ENCODE results near the gene PAK4. TPM values are rescaled to one million over a fixed set of nuclear protein-coding genes. Genes with fewer than 3 reads are reported as not detected.

Gene PAK4
- total RNA-seq, 1 experiment from 2014 or later, result 55.2 TPM

GRCh38 chr19:39119830-39120229 is 5.8 kb upstream of the PAK4 start:
- Histone ChIP-seq H3K4me1 (ENCODE audit: insufficient read depth, low read length, poor library complexity, severe bottlenecking) (no peaks in the 10 kb centered on the region), H3K27ac (ENCODE audit: low read depth, low read length, poor library complexity, severe bottlenecking) (no peak overlapping the region), H3K9me3 (ENCODE audit: low read depth, low read length, poor library complexity, severe bottlenecking) (no peaks in the 10 kb centered on the region), H3K4me3 (ENCODE audit: low read depth, low read length, poor library complexity, severe bottlenecking) (no peak overlapping the region), H3K36me3 (ENCODE audit: insufficient read depth, low read length, poor library complexity, severe bottlenecking) (no peaks in the 10 kb centered on the region), H3K27me3 (replicated peaks; ENCODE audit: insufficient read depth, low read depth, low read length, poor library complexity) (no peaks in the 10 kb centered on the region)
- no peak for DNase-seq (ENCODE audit: low spot score)
- TF ChIP-seq CTCF (conservative IDR thresholded peaks at IDR 0.05; ENCODE audit: low read depth, low read length) (no peak), EZH2 (IDR thresholded peaks at IDR 0.05; ENCODE audit: borderline replicate concordance, low read depth, low read length, poor library complexity, severe bottlenecking) (no peak)
- no TSS peak for BruUV-seq (replicated peaks)
- intact Hi-C loops (cut with micrococcal nuclease; ENCODE audit: unreplicated experiment), result loop anchor here (5.0 to 10.0 kb wide), 4 partner anchors 67 to 415 kb away; partner anchors contain the start of genes EID2B, FBXO17 and PLEKHG2
- ChIA-PET CTCF (interaction anchor here (0.6 to 1.2 kb wide), 3 partner anchors 208 to 223 kb away, joined by 3 to 7 read pairs (median 3); partner anchors contain the start of gene SAMD4B), POLR2A (ENCODE audit: low non-redundant PET) (no interaction called here)

GRCh38 chr19:39122934-39123731 is 2.5 kb upstream of the PAK4 start:
- Histone ChIP-seq H3K27ac (ENCODE audit: low read depth, low read length, poor library complexity, severe bottlenecking) (no peak overlapping the region), H3K4me3 (ENCODE audit: low read depth, low read length, poor library complexity, severe bottlenecking) (no peak overlapping the region), H3K36me3 (ENCODE audit: insufficient read depth, low read length, poor library complexity, severe bottlenecking) (no peaks in the 10 kb centered on the region), H3K9me3 (ENCODE audit: low read depth, low read length, poor library complexity, severe bottlenecking) (no peaks in the 10 kb centered on the region), H3K27me3 (replicated peaks; ENCODE audit: insufficient read depth, low read depth, low read length, poor library complexity) (no peaks in the 10 kb centered on the region), H3K4me1 (ENCODE audit: insufficient read depth, low read length, poor library complexity, severe bottlenecking) (no peaks in the 10 kb centered on the region)
- no TSS peak for BruUV-seq (replicated peaks)
- intact Hi-C loops (cut with micrococcal nuclease; ENCODE audit: unreplicated experiment), result loop anchor here (1.0 to 5.0 kb wide), 3 partner anchors 64 to 289 kb away; partner anchors contain the start of gene PLEKHG2
- TF ChIP-seq CTCF (conservative IDR thresholded peaks at IDR 0.05; ENCODE audit: low read depth, low read length), result no peak
- TF ChIP-seq EZH2 (IDR thresholded peaks at IDR 0.05; ENCODE audit: borderline replicate concordance, low read depth, low read length, poor library complexity, severe bottlenecking), result no peak
- DNase-seq (ENCODE audit: low spot score), result no peak
- ChIA-PET POLR2A (ENCODE audit: low non-redundant PET) (no interaction called here), CTCF (interaction anchor here (1.1 to 1.5 kb wide), 2 partner anchors 203 to 204 kb away, joined by 4 to 14 read pairs; no protein-coding TSS in a partner anchor)

GRCh38 chr19:39124136-39124764 is 1.3 kb upstream of the PAK4 start:
- intact Hi-C loops (cut with micrococcal nuclease; ENCODE audit: unreplicated experiment), result loop anchor here (5.0 kb wide), 2 partner anchors 63 to 288 kb away; partner anchors contain the start of gene PLEKHG2
- BruUV-seq (replicated peaks), result no TSS peak
- no peaks in the 10 kb centered on the region for H3K9me3 ChIP-seq (ENCODE audit: low read depth, low read length, poor library complexity, severe bottlenecking)
- no peak overlapping the region for H3K27ac ChIP-seq (ENCODE audit: low read depth, low read length, poor library complexity, severe bottlenecking)
- TF ChIP-seq EZH2 (IDR thresholded peaks at IDR 0.05; ENCODE audit: borderline replicate concordance, low read depth, low read length, poor library complexity, severe bottlenecking) (no peak), CTCF (conservative IDR thresholded peaks at IDR 0.05; ENCODE audit: low read depth, low read length) (no peak)
- H3K36me3 ChIP-seq (ENCODE audit: insufficient read depth, low read length, poor library complexity, severe bottlenecking), result no peaks in the 10 kb centered on the region
- H3K4me3 ChIP-seq (ENCODE audit: low read depth, low read length, poor library complexity, severe bottlenecking), result no peak overlapping the region
- H3K27me3 ChIP-seq (replicated peaks; ENCODE audit: insufficient read depth, low read depth, low read length, poor library complexity), result no peaks in the 10 kb centered on the region
- no peaks in the 10 kb centered on the region for H3K4me1 ChIP-seq (ENCODE audit: insufficient read depth, low read length, poor library complexity, severe bottlenecking)
- ChIA-PET POLR2A (ENCODE audit: low non-redundant PET) (no interaction called here), CTCF (no interaction called here)
- no peak for DNase-seq (ENCODE audit: low spot score)

Measured in A673 (cell line).